GM12878 (cell line): ENCODE data around the gene MYO1E. TPM values are rescaled to one million over a fixed set of nuclear protein-coding genes. Genes with fewer than 3 reads are reported as not detected.

Experiments
- BCL11A ChIP-seq: IDR thresholded peaks from 2 replicates; pipeline ENCODE4 v1.6.1; 2011; ENCODE audit warnings: low read depth, low read length
- BHLHE40 ChIP-seq, 2 experiments: fragments of 450-650 bp in 1 of 2; IDR thresholded peaks; 2 replicates each; pipeline ENCODE4 v1.6.1; 2011 to 2017; ENCODE audit warnings: low read depth in 2 of 2, borderline replicate concordance in 1 of 2, improper control_type of control experiment in 1 of 2, low read length in 1 of 2, mild to moderate bottlenecking in 1 of 2
- CHD2 ChIP-seq: IDR thresholded peaks from 2 replicates; pipeline ENCODE4 v1.6.1; 2011; ENCODE audit warnings: low read depth, low read length, improper control_type of control experiment, borderline replicate concordance
- CREB1 ChIP-seq: IDR thresholded peaks from 2 replicates; pipeline ENCODE4 v1.6.1; 2012; ENCODE audit warnings: low read depth, mild to moderate bottlenecking, inconsistent platforms
- DPF2 ChIP-seq: fragments of 450-650 bp; IDR thresholded peaks from 2 replicates; pipeline ENCODE4 v1.6.1; 2017; ENCODE audit warnings: mild to moderate bottlenecking
- EED ChIP-seq: sonication (generic); IDR thresholded peaks from 2 replicates; pipeline ENCODE4 v1.6.1; 2016; ENCODE audit warnings: antibody characterized with exemption, low read depth
- GATAD2B ChIP-seq: fragments of 450-650 bp; conservative IDR thresholded peaks from 2 replicates; pipeline ENCODE4 v1.6.1; 2017; ENCODE audit warnings: low read depth, mild to moderate bottlenecking, moderate library complexity
- IKZF1 ChIP-seq: fragments of 450-650 bp; conservative IDR thresholded peaks from 2 replicates; pipeline ENCODE4 v1.6.1; 2017; ENCODE audit warnings: antibody characterized with exemption, mild to moderate bottlenecking
- IKZF2 ChIP-seq, 2 experiments: fragments of 450-650 bp; IDR thresholded peaks; 2 replicates each; pipeline ENCODE4 v1.6.1; 2017; ENCODE audit warnings: mild to moderate bottlenecking in 2 of 2, moderate library complexity in 2 of 2
- MTA2 ChIP-seq: fragments of 450-650 bp; IDR thresholded peaks from 2 replicates; pipeline ENCODE4 v1.6.1; 2016; ENCODE audit warnings: low read depth, mild to moderate bottlenecking, moderate library complexity
- MTA3 ChIP-seq: IDR thresholded peaks from 2 replicates; pipeline ENCODE4 v1.6.1; 2012; ENCODE audit warnings: low read length, inconsistent platforms, borderline replicate concordance
- NFYA ChIP-seq: IDR thresholded peaks from 2 replicates; pipeline ENCODE4 v1.6.1; 2011; ENCODE audit warnings: low read depth, mild to moderate bottlenecking, low read length, improper control_type of control experiment, borderline replicate concordance
- NR2F1 ChIP-seq: fragments of 450-650 bp; conservative IDR thresholded peaks from 2 replicates; pipeline ENCODE4 v1.6.1; 2017; ENCODE audit warnings: mild to moderate bottlenecking
- POU2F2 ChIP-seq: IDR thresholded peaks from 3 replicates; pipeline ENCODE4 v1.6.1; 2011; ENCODE audit warnings: low read depth, mild to moderate bottlenecking, low read length, borderline replicate concordance
- SMC3 ChIP-seq: IDR thresholded peaks from 2 replicates; pipeline ENCODE4 v1.6.1; 2011; ENCODE audit warnings: low read length, improper control_type of control experiment, borderline replicate concordance
- SPI1 ChIP-seq: IDR thresholded peaks from 2 replicates; pipeline ENCODE4 v1.6.1; 2011; ENCODE audit warnings: low read depth, mild to moderate bottlenecking, low read length, moderate library complexity, borderline replicate concordance; ENCODE audit not compliant: insufficient read depth
- TBL1XR1 ChIP-seq: IDR thresholded peaks from 2 replicates; pipeline ENCODE4 v1.6.1; 2012; ENCODE audit warnings: low read depth, low read length, improper control_type of control experiment
- TCF3 ChIP-seq: IDR thresholded peaks from 2 replicates; pipeline ENCODE4 v1.6.1; 2012; ENCODE audit warnings: low read depth, mild to moderate bottlenecking, low read length, borderline replicate concordance; ENCODE audit not compliant: insufficient read depth
- polyA plus RNA-seq, 11 experiments: library from polyadenylated mRNA; depleted of rRNA in 4 of 11; unstranded in 6 of 11; stranded (reverse) in 5 of 11; fragments of >200 nt; fragmentation: Nextera tagmentation in 4 of 11; fragmentation: Illumina TruSeq in 1 of 11; extraction: Ambion mirVana in 4 of 11; extraction: Trizol in 1 of 11; gene quantifications; 1 replicate in 1 of 11; 2 replicates in 10 of 11; pipeline versions ENCODE4 v1.2.1 to v1.2.3, GENCODE V29; 2011 to 2016; ENCODE audit warnings: inconsistent platforms in 2 of 11, missing spikeins in 2 of 11, low read depth in 1 of 11
- total RNA-seq, 4 experiments: library from RNA; depleted of rRNA in 3 of 4; stranded (reverse); fragments of >200 nt in 3 of 4; fragmentation: Illumina TruSeq in 1 of 4; extraction: Trizol in 1 of 4; gene quantifications; 2 replicates each; pipeline versions ENCODE4 v1.2.1 to v1.2.3, GENCODE V29; 2013 to 2021
- TF ChIP-seq, protein P1 (sequence below): fragments of 450-650 bp; formaldehyde crosslinking; IDR thresholded peaks from 2 replicates; pipeline ENCODE4 v1.4.0; 2020; ENCODE audit warnings: mild to moderate bottlenecking, moderate library complexity
- TF ChIP-seq, protein P2 (sequence below): fragments of 450-650 bp; IDR thresholded peaks from 2 replicates; pipeline ENCODE4 v1.6.1; 2016; ENCODE audit warnings: mild to moderate bottlenecking

The MYO1E gene
- total and polyA plus RNA-seq, 10 of the 15 experiments (the other 5 are each of a cell fraction or from before 2014, with no cell fraction given), result 10.3 to 266 (median 64.9) TPM

DNA sequence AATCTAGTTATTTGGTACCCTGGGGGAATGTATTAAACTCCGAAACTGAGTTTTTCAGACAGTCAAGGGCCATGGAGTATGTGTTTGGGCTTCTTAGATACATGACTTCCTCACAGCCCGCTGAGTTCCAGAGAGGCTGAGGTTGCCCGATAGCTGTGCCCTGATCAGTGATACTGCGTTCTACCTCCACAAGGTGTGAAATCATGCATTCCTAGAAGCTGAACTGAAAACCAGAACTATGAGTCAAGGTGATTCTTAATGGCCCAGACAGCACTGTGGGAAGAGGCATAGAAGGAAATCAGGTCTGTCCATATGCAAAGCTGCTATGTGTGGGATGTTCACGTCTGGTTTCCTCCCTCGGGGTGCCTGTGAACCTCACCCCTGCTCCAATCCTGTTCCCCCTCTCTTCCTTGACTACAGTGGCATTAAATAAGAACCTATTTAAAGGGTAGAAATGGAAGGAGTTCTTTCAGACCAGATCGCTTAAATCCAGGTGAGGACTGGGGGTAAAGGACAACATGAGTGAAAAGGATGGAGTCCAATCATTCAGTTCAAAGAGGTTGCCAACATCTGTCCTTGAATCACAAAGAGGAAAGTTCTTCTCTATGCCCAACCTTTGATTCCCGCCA is 74.3 kb downstream of the MYO1E start (continued):
- TF ChIP-seq TCF3 (peak; percentile 20; the same call in 1 of the 2 replicates), EED (peak; percentile 96), CHD2 (peak; percentile 44; the same call in 1 of the 2 replicates), IKZF1 (peak; percentile 96), NFYA (no peak), GATAD2B (peak; percentile 87; the same call in 1 of the 2 replicates), DPF2 (peak; percentile 86), NR2F1 (peak; percentile 58; the same call in 1 of the 2 replicates), MTA3 (peak; percentile 92; the same call in 1 of the 2 replicates), POU2F2 (peak; percentile 98; the same call in 2 of the 3 replicates), SMC3 (0 out of 2 replicates have a peak, but pooled peaks have one; percentile 13), TBL1XR1 (peak; percentile 58; the same call in 1 of the 2 replicates), MTA2 (peak; percentile 85), IKZF2 (IDR thresholded peaks at IDR 0.05) (peak; percentile 95 to 97), BCL11A (peak; percentile 84), BHLHE40 (IDR thresholded peaks at IDR 0.05; ENCODE audit: borderline replicate concordance in 1 of 2, low read depth in 2 of 2, low read length in 1 of 2) (peak; percentile 33 to 66; a peak in 3 of 4 replicates), CREB1 (0 out of 2 replicates have a peak, but pooled peaks have one; percentile 15), SPI1 (peak; percentile 67)
- TF ChIP-seq, protein P1, sequence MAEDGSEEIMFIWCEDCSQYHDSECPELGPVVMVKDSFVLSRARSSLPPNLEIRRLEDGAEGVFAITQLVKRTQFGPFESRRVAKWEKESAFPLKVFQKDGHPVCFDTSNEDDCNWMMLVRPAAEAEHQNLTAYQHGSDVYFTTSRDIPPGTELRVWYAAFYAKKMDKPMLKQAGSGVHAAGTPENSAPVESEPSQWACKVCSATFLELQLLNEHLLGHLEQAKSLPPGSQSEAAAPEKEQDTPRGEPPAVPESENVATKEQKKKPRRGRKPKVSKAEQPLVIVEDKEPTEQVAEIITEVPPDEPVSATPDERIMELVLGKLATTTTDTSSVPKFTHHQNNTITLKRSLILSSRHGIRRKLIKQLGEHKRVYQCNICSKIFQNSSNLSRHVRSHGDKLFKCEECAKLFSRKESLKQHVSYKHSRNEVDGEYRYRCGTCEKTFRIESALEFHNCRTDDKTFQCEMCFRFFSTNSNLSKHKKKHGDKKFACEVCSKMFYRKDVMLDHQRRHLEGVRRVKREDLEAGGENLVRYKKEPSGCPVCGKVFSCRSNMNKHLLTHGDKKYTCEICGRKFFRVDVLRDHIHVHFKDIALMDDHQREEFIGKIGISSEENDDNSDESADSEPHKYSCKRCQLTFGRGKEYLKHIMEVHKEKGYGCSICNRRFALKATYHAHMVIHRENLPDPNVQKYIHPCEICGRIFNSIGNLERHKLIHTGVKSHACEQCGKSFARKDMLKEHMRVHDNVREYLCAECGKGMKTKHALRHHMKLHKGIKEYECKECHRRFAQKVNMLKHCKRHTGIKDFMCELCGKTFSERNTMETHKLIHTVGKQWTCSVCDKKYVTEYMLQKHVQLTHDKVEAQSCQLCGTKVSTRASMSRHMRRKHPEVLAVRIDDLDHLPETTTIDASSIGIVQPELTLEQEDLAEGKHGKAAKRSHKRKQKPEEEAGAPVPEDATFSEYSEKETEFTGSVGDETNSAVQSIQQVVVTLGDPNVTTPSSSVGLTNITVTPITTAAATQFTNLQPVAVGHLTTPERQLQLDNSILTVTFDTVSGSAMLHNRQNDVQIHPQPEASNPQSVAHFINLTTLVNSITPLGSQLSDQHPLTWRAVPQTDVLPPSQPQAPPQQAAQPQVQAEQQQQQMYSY (CRISPR knock-in tag), result no peak
- TF ChIP-seq, protein P2, sequence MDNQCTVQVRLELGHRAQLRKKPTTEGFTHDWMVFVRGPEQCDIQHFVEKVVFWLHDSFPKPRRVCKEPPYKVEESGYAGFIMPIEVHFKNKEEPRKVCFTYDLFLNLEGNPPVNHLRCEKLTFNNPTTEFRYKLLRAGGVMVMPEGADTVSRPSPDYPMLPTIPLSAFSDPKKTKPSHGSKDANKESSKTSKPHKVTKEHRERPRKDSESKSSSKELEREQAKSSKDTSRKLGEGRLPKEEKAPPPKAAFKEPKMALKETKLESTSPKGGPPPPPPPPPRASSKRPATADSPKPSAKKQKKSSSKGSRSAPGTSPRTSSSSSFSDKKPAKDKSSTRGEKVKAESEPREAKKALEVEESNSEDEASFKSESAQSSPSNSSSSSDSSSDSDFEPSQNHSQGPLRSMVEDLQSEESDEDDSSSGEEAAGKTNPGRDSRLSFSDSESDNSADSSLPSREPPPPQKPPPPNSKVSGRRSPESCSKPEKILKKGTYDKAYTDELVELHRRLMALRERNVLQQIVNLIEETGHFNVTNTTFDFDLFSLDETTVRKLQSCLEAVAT, result peak; percentile 79; the same call in 1 of the 2 replicates
- TF ChIP-seq, all 136 proteins: peak for 45
